Brain microvascular endothelial cell (primary cell): ENCODE data around the gene EBF3.

ENCODE experiments used
- DNase-seq: peaks from one replicate; pipeline ENCODE4 v3.0.0-alpha.2; 2020
- H3K27ac ChIP-seq: fragments of 250-450 bp; sonication (Bioruptor Pico); 2 replicates; pipeline ENCODE4 v1.5.1; 2020; ENCODE audit warnings: mild to moderate bottlenecking, moderate library complexity
- H3K27me3 ChIP-seq: fragments of 250-450 bp; sonication (Bioruptor Pico); replicated peaks from 2 replicates; pipeline ENCODE4 v1.5.1; 2020; ENCODE audit warnings: mild to moderate bottlenecking
- H3K36me3 ChIP-seq: fragments of 250-450 bp; sonication (Bioruptor Pico); replicated peaks from 2 replicates; pipeline ENCODE4 v1.5.1; 2020; ENCODE audit warnings: mild to moderate bottlenecking
- H3K4me3 ChIP-seq: 2 replicates; pipeline ENCODE4 v1.5.1; 2011; ENCODE audit warnings: low read depth, mild to moderate bottlenecking, control low read depth, low read length, moderate library complexity
- in situ Hi-C: cut with HindIII; loops from 2 replicates; pipeline ENCODE4 v1.10.0; 2017; ENCODE audit warnings: low sequenced_read_pairs, low pct_ligation_motif_present
- TF ChIP-seq, protein P1 (sequence below): IDR thresholded peaks from 2 replicates; pipeline ENCODE4 v1.5.1; 2011; ENCODE audit warnings: low read depth, mild to moderate bottlenecking, moderate library complexity, low read length, control low read depth, inconsistent platforms; ENCODE audit errors: missing control alignments

The EBF3 gene

DNA sequence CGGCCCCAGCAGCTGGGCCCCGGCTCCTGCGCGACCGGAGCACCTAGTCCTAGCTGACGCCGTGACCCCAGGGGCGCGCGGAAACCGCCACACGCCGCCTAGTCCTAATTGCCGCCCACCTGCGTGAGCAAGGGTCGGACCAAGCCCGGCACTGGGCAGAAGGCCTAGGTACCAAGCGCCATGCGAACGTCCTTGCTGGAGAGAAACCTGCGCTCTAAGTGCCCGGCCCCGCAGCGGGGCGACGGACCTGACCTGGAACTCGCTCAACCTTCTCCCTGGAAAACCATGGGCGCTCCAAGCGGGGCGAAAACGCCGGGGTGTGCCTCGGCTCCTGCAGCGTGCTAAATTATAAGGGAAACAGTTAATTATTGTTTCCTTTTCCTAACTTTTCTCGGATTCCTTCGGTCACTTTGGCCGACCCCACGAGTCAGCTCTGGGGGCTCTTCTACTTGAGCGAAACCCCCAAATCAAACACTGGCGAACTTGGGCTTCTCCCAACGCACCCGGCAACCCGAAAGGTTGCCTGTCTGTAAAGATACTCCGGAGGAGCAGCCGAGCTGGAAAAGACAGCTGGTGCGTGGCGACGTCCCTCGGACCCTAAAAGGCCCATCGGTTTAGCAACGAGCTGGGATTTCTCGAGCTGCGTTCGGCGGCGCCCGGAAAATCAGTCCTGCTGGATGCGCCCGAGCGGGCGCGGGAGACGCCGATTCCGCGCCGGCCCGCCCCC, 5.3 kb upstream of the EBF3 start:
- H3K27ac ChIP-seq: no peak overlapping the region
- TF ChIP-seq, protein P1, sequence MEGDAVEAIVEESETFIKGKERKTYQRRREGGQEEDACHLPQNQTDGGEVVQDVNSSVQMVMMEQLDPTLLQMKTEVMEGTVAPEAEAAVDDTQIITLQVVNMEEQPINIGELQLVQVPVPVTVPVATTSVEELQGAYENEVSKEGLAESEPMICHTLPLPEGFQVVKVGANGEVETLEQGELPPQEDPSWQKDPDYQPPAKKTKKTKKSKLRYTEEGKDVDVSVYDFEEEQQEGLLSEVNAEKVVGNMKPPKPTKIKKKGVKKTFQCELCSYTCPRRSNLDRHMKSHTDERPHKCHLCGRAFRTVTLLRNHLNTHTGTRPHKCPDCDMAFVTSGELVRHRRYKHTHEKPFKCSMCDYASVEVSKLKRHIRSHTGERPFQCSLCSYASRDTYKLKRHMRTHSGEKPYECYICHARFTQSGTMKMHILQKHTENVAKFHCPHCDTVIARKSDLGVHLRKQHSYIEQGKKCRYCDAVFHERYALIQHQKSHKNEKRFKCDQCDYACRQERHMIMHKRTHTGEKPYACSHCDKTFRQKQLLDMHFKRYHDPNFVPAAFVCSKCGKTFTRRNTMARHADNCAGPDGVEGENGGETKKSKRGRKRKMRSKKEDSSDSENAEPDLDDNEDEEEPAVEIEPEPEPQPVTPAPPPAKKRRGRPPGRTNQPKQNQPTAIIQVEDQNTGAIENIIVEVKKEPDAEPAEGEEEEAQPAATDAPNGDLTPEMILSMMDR: no peak
- no peaks in the 10 kb centered on the region for H3K36me3 ChIP-seq
- in situ Hi-C loops: no loop called here
- peaks cover 94% of the 10 kb centered on the region for H3K27me3 ChIP-seq
- H3K4me3 ChIP-seq: no peak overlapping the region
- DNase-seq: no peak

DNA sequence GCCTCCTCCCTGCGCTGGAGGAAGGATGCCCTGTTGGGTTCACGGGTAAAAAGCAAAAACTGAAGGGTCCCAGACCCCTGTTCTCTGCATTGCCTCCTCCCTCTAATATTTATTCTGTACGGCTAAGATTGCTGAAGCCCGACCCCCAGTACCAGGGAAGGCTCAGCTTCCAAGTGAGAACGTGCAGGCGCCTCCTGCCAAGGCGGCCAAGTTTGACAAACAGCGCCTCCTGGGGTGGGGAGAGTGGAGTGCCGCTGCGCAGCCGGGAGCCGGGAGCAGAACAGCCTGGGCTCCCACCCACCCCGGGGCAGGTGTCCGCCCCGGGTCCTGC, 4.7 kb upstream of the EBF3 start:
- Histone ChIP-seq H3K27me3 (peaks cover 94% of the 10 kb centered on the region), H3K4me3 (no peak overlapping the region), H3K36me3 (no peaks in the 10 kb centered on the region), H3K27ac (no peak overlapping the region)
- DNase-seq: peak; percentile 19
- TF ChIP-seq, protein P1: peak; percentile 68
- in situ Hi-C loops: no loop called here

DNA sequence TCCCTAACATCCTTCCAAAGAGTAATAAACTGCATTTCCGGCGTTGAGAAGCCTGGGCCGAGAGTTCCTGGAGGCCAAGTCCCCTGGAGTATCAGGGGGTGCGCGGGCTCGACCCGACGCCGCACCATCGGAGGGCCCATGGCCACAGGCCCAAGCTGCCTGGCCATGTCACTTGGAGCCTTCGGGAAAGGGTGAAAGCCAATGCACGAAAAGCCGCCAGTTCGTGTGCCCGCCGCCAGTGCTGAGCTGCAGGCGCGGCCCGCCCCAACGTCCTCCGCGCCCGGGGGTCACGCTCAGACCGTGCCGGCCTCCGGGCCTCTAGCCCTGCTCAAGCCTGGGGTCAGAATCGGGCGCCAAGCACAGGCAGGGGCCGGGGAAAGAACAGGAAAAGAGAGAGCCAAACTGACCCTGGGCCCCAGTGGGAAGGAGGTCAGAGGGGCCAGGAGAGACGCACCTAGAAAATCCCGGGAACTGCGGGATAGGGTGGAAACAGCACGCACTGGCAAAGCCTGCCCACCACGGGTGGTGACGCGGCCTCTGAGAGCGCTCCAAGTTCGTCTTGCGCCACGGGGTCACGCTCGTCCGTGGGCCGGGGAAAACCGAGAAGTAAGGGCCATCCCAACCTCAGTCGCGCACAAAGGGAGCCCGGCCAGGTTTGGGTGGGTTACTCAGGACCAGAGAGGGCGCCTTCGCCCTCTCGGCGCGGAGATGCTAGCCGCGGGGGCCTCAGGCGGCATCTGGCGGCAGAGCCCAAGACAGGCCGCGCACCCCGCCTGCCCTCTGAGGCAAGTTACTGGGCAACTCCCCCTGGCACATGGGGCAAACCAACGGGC, 4.2 kb upstream of the EBF3 start:
- DNase-seq: no peak
- Histone ChIP-seq H3K27ac (no peak overlapping the region), H3K27me3 (peaks cover 92% of the 10 kb centered on the region), H3K36me3 (no peaks in the 10 kb centered on the region), H3K4me3 (no peak overlapping the region)
- TF ChIP-seq, protein P1: no peak
- in situ Hi-C loops: no loop called here

DNA sequence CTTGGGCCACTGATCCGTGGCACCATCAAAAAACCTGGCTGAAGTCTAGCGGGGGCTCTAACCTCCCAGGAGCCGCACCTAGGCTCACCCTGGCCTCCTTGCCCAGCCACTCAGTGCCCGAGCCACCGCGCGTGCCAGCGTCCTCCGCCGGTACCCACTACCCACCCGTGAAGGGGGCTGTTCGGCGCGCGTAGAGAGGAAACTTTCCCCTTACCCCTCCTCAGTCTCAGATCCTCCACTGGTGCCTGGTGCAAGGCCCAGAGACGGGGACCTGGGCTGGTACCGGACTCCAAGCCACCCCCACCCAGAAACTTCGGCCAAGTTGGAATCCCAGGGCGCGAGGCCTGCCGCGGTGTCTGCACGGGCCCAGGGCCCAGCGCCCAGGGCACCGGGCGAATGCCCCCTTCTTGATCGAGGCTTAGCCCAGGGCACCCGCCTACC, 3.5 kb upstream of the EBF3 start:
- peaks cover 91% of the 10 kb centered on the region for H3K27me3 ChIP-seq
- in situ Hi-C loops: no loop called here
- H3K36me3 ChIP-seq: no peaks in the 10 kb centered on the region
- TF ChIP-seq, protein P1: no peak
- no peak for DNase-seq
- H3K27ac ChIP-seq: no peak overlapping the region
- H3K4me3 ChIP-seq: no peak overlapping the region

DNA sequence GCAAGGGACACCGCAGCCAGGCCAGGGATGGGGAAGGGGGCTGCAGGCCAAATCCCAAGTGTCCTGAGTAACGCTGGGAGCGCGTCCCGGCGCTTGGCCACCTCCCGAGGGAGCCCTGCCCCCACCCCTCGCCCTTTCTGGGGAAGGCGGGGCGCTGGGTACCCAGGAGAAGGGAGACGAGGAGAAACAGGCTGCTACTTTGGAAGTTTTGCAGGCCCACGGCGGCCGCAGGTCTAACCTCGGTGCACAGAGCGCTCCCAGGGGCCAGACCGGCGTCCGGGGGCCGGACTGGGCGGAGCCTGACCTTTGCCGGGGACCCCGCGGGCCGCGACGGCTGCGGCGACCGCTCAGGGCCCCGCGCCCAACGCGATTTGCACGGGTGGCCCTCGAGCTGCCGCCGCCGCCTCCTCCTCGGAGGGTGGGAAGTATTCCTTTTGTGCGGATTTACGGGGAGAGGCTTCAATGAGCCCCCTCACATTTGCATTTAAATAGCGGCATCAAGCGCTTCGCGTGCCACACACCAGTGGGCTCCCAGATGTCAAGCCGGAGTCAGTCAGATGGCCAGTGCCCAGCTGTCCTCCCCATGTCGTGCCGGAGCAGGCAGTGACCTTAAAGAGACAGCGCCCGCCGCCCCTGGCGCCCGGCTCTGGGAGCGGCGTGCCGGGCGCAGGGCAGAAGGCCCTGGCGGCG, 3.0 kb upstream of the EBF3 start:
- H3K4me3 ChIP-seq: no peak overlapping the region
- no peak overlapping the region for H3K27ac ChIP-seq
- TF ChIP-seq, protein P1: no peak
- H3K27me3 ChIP-seq: peaks cover 91% of the 10 kb centered on the region
- no peaks in the 10 kb centered on the region for H3K36me3 ChIP-seq
- in situ Hi-C loops: no loop called here
- DNase-seq: no peak
